Stimulated activated naive CD4-positive, alpha-beta T cell treated with Interleukin-2 at 50 U/mL for 16 hours (primary cell): ENCODE data around the gene ZNF32.
"Not testable (repeated sequence)": the region's sequence is repeated elsewhere in the genome, so short reads cannot be mapped to it uniquely, and the experiment has no call there.

Experiments
- DNase-seq: peaks from one replicate; lab custom pipeline; 2025; lab: John Stamatoyannopoulos, UW

ZNF32 gene

DNA sequence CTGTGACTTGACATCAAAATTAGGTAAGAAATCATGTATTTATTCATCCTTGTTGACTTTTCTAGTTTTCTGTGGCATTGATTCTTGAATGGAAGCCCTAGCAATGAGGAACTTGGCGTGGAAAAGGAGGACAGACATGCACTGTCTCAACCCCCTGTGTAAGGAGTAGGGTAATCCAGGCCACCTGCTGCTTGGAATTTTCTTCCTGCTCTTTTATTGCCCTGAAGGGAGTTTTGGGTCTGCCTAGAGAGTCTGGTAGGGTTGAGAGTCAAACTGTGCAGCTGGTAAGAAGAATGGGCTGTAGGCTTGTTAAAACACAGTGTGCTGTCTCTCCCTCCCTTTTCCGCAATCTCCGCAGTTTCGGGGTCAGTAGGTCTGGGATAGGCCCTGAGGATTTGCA lies 19.7 kb downstream of the ZNF32 start:
- DNase-seq = no peak

DNA sequence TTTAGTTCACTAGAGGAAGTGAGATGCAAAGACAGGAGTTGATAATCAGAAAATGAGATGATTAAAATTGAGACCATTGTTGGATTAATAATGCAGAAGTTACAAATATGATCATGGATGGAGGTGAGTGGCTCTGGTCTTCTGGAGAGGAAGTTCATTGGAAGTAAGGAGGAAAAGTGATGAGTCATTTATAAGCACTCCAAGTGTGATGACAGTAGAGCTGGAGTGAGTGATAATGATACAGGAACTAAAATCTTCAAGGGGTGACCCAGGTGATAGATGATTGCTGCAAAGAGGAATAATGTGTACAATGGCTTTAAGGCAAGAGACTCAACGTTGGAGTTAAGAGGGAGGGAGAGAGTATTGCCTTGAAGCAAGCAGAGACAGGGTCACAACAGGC lies 20.7 kb downstream of the ZNF32 start:
- DNase-seq = no peak

DNA sequence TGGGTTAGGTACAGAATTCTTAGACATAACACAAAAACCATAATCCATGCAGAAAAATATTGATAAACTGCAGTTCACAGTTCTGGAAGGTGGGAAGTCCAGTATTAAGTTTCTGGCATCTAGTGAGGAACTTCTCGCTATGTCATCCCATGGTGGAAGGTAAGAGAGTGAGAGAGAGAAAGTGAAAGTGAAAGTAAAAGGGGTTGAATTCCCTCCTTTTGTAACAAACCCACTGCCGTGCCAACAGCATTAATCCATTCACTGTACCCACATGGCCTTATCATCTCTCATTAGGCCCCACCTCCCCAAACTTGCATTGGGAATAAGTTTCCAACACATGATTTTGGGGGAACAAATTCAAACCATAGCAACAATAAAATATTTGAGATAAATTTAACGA lies 25.3 kb downstream of the ZNF32 start:
- no peak for DNase-seq

DNA sequence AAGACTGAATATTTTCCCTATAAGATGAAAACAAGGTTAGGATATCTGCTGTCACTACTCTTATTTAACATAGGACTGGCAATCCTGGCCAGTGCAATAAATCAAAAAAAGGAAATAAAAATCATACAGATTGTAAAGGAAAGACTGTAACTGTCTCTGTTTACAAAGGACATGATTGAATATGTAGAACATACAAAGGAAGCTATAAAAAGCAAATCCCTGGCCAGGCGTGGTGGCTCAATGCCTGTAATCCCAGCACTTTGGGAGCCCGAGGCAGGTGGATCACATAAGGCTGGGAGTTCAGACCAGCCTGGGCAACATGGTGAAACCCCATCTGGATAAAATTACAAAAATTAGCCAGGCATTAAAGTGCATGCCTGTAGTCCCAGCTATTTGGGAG lies 26.6 kb downstream of the ZNF32 start:
- DNase-seq = no peak

DNA sequence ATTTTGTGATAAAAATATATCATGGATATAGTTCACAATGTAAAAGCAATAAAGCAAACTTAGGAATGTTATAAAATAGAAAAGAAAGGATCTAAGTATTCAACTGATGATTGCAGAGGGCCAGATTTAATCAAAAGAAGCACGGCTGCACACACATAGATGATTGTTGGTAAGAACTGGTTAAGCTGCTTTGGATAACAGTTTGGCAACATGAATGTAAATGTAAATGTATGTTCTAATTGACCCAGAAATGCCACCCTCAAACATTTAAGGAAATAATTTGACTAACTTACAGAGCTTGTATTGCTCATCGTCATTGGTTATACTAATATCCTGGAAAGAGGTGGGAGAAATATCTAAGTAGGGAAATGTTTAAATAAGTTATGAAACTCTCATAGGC lies 29.3 kb downstream of the ZNF32 start:
- DNase-seq = no peak

DNA sequence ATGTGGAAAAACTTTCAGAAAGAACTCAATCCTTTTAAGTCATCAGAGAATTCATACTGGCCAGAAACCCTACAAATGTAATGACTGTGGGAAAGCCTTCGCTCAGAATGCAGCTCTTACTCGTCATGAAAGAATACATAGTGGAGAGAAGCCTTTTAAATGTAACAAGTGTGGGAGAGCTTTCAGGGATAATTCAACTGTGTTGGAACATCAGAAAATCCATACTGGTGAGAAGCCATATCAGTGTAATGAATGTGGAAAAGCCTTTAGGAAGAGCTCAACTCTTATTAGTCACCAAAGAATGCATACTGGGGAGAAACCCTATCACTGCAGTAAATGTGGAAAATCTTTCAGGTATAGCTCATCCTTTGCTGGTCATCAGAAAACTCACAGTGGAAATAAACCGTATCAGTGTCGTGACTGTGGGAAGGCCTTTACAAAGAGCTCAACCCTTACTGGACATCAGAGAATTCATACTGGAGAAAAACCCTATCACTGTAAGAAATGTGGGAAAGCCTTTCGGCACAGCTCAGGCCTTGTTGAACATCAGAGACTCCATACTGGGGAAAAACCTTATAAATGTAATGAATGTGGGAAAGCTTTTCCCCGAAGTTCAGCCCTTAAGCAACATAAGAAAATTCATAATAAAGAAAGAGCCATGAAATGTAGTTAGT lies 31.8 kb downstream of the ZNF32 start:
- no peak for DNase-seq

DNA sequence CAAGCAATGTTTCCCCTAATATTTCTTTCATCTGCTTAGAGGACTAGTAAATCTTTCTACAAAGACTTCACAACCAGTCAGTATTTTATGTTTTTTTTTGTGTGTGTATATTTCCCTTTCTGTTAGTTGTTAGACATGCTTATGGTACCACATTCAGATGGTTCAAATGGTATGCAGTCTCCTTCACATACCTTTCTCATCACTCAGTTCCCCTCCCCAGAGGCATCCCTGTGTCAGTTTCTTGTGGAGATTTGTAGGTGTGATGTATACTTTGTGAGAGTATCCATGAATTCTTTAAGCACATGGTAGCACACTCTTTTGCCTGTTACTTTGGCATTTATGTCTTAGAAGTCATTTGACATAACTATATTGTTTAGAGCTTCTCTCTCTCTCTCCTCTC lies 38.0 kb downstream of the ZNF32 start:
- DNase-seq = no peak

DNA sequence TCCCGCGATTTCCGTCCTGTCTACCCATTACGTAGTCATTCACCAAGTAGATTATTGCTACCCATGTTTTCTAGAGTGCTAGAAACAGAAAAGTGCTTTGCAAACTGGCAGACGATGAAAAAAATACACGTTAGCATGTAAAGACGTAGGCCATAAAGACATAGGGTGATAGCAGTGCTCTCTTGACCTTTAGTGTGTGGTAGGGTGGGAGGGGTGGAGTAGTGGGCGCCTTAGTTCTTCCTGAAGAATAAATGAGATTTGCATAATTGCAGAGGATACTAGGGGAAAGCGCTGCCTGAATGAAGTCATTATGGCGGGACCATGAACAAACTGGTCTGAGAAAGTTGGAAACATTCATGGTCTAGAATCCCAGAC lies 41.5 kb downstream of the ZNF32 start:
- DNase-seq = no peak

DNA sequence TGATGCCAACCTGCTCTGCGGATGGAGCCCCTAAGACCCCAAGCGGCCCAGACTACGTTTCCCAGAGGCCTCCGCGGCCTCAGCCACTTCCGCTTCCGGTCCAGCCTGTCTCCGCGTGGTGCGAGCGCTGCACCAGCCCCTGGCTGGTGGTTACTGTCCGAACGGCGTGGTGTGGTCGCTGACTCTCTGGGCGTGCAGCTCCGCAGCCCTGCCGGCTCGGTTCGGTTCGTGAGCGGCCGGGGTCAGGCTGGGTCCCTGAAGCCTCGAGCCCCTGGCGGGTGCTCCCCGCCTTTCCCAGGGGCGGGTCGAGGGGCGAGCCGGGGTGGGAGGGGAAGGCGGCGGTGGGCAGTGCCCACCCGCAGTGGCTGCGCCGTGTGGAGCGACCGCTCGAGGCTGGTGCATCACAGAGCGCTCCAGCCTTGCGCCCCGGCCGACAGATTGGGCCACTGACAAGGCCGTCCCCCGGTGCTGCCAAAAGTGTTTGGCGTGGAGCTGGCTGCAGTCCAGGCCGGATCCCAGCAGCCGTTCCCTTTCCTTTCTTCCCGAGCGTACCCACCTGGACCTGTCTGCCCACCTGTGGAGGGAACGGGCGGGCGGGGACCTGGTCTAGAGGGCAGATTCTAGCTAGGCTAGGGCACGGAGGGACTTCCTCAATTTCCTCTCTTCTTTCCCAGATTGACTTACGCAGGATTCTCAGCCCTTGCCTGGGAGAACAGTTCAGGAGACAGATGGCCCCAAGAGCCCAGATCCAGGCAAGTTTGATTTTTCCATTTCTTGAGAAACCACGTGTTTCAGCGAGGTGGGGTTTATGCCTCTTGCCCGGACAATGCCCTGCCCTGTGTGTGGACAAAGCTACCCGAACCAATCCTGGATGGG lies 42.1 kb downstream of the ZNF32 start, which contains the start of gene ZNF485:
Gene ZNF485, plus strand, starts transcription at position 116 of the 876 bp plus-strand sequence. Its CDS starts 613 bp downstream, at position 729.
- peak; percentile 51 for DNase-seq

DNA sequence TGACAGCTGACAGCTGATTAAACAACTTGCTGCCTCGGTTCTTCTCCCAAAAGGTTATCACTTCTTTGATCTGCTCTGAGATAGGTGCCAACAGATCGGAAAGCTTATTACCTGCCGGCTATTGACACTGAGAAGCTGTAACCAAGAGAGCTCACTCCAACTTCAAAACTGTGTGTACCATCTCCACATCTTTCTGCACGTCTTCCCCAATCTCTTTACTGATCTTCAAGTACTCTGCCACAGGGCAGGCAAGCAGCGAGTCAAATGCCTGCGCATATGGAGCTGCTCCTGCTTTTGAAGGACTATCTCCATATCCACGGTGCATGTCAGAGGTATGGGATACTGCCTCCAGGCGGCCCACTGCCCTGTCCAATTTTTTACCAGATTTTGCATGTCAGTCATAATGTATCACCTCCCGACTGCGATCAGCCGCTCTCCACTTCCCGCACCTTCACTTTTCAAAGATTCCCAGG lies 42.8 kb downstream of the ZNF32 start:
- DNase-seq = no peak

DNA sequence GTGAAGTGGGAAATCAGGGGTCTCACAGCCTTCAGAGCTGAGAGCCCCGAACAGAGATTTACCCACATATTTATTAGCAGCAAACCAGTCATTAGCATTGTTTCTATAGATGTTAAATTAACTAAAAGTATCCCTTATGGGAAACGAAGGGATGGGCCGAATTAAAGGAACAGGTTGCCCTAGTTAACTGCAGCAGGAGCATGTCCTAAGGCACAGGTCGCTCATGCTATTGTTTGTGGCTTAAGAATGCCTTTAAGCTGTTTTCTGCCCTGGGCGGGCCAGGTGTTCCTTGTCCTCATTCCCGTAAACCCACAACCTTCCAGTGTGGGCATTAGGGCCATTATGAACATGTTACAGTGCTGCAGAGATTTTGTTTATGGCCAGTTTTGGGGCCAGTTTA lies 47.1 kb downstream of the ZNF32 start:
- not testable (repeated sequence) for DNase-seq

DNA sequence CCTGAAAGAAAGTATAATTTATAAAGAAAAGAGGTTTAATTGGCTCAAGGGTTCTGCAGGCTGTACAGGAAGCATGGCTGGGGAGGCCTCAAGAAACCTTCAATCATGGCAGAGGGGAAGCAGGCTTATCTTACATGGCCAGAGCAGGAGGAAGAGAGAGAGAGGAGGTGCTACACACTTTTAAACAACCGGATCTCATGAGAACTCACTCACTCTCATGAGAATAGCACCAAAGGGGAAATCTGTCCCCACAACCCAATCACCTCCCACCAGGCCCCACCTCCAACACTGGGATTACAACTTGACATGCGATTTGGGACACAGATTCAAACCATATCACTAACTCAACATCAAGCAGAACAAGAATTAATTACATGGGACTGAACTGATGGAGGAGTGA lies 49.3 kb downstream of the ZNF32 start:
- DNase-seq = no peak

DNA sequence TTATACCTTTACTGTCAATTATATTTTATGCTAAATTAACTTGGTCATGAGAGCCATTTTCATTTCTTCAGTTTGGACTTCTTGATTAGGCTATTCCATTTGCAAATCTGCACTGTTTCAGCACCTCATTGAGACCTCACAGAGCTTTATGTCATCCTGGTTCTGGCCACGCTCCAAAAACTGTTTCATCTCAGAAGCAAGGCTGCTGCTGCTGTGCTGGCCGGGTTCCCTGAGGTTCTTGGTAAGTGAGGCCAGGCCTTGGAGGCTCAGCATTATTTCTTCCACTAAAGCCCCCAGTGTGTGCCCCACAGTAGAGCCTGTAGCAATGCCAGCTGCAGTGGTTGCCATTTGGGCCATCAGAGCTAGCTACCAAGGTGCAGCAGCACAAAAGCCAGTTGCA lies 50.2 kb downstream of the ZNF32 start:
- DNase-seq = no peak

DNA sequence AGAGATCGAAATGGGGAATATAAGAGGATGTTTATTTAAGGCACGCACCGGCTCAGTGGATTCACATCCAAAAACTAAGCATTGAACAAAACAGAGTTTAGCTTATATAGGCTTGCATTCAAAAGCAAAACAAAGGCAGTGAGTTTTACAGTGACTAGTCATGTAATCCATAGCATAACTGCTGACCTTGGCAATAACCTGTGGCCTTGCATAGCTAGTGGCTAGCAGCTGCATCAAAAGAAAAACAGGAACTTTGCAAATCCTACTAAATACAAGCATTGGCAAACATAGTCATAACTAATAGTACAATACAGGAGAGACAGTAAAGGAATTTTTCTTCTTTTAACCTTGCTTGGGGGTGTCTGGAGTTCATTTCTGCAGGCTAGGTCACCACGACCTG lies 52.1 kb downstream of the ZNF32 start:
- DNase-seq = no peak

DNA sequence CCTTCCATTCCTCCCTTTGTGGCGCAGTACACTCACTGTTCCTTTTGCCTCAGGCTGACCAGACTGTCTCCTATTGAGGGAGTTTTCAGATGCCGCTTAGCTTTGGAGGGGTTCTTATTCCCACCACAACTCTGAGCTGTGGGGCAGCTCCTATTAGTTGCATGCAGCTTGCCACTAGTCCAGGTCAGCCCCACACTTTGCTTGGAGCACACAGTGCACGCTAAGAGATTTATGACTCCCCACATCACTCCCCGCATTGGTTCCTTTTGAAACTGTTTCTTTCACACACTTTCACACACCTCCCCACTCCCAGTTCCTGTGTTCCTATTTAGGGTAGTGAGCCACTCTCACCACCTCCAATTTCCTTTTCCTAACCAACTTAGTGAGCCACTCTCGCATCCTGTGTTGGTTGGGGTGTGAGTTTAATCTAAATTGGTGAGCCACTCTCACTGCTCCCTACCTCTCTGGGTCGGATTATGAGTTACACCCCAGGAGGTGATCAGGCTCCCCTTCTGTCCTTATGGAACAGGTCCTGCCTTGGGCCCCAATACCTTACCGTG lies 52.9 kb downstream of the ZNF32 start:
- no peak for DNase-seq

DNA sequence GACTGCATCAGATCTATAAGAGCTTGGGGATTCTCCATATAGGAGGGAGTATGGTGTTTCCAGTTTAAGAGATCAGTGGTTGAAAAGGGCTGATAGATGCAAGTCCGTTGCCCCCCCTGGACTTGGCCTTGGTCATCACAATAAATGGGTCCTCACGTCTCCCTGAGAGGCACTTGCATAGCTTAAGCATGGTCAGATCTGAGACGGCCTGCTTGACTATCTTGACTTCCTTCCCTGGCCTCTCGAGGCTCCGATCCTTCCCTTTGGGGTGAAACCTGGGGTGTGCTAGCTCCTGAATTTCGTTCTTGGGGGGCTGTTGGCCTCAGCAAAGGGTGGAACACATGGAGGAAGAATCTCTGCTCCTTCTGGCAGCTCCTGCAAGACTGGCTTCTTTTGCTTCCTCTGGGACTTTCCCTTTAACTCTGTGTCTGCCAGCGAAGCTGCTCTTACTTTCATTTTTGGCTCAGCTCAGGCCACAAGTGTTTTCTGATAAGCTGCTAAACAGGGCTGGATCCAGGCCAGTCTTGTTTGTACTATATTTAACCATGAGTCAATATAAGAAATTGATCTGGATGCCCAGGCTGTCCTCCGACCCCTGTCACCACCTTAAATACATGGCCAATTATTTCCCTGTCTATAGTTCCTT lies 53.6 kb downstream of the ZNF32 start:
- peak; percentile 9 for DNase-seq
